ENCODE results near the gene ATP8B1.

The ATP8B1 gene

GRCh38 chr18:57845605-57846074, 42.5 kb upstream of the ATP8B1 start:
- Histone ChIP-seq H3K23ac (ENCODE audit: low read length) (no peak overlapping the region), H4K8ac (ENCODE audit: low read depth, low read length) (no peak overlapping the region), H2AK5ac (ENCODE audit: low read length) (no peak overlapping the region), H3K36me3 (ENCODE audit: control insufficient read depth, insufficient read depth, low read length) (no peaks in the 10 kb centered on the region), H3K18ac (ENCODE audit: low read length) (no peak overlapping the region), H2BK15ac (replicated peaks; ENCODE audit: low read depth) (no peak overlapping the region), H3K27me3 (ENCODE audit: insufficient read depth, low read length, poor library complexity) (no peaks in the 10 kb centered on the region), H3K79me2 (ENCODE audit: control insufficient read depth, insufficient read depth, low read length) (no peaks in the 10 kb centered on the region), H3K4me2 (ENCODE audit: low read length) (no peak overlapping the region), H4K5ac (ENCODE audit: low read length) (no peak overlapping the region), H3K27ac (ENCODE audit: low read depth, low read length) (no peak overlapping the region), H3K4ac (ENCODE audit: low read depth, low read length) (no peak overlapping the region), H3K56ac (ENCODE audit: low read length) (no peak overlapping the region), H2BK120ac (ENCODE audit: low read depth, low read length) (no peak overlapping the region), H3K9ac (ENCODE audit: low read length) (no peak overlapping the region), H3K79me1 (ENCODE audit: low read length) (no peaks in the 10 kb centered on the region), H3K4me3 (ENCODE audit: low read length) (no peak overlapping the region), H3K4me1 (ENCODE audit: control insufficient read depth, low read depth, low read length) (no peaks in the 10 kb centered on the region), H2BK5ac (ENCODE audit: low read length) (no peak overlapping the region)
- DNase-seq = no peak
- no CpG with 5 or more reads among the region's 3 CpGs for WGBS (ENCODE audit: extremely low coverage, insufficient coverage, low lambda C conversion rate)

- H3K27me3 ChIP-seq (ENCODE audit: insufficient read depth, low read length, poor library complexity) = no peaks in the 10 kb centered on the region
- no peak overlapping the region for H3K18ac ChIP-seq (ENCODE audit: low read length)
- WGBS (ENCODE audit: extremely low coverage, insufficient coverage, low lambda C conversion rate) = no CpG with 5 or more reads among the region's 7 CpGs
- H3K56ac ChIP-seq (ENCODE audit: low read length) = no peak overlapping the region
- H3K4me2 ChIP-seq (ENCODE audit: low read length) = no peak overlapping the region
- H3K4me3 ChIP-seq (ENCODE audit: low read length) = no peak overlapping the region
- no peak overlapping the region for H3K23ac ChIP-seq (ENCODE audit: low read length)
- H4K5ac ChIP-seq (ENCODE audit: low read length) = no peak overlapping the region
- no peaks in the 10 kb centered on the region for H3K4me1 ChIP-seq (ENCODE audit: control insufficient read depth, low read depth, low read length)
- H3K4ac ChIP-seq (ENCODE audit: low read depth, low read length) = no peak overlapping the region
- H2BK15ac ChIP-seq (replicated peaks; ENCODE audit: low read depth) = no peak overlapping the region
- H2BK5ac ChIP-seq (ENCODE audit: low read length) = no peak overlapping the region
- H4K8ac ChIP-seq (ENCODE audit: low read depth, low read length) = no peak overlapping the region
- no peaks in the 10 kb centered on the region for H3K36me3 ChIP-seq (ENCODE audit: control insufficient read depth, insufficient read depth, low read length)
- no peaks in the 10 kb centered on the region for H3K79me1 ChIP-seq (ENCODE audit: low read length)
- no peak overlapping the region for H3K9ac ChIP-seq (ENCODE audit: low read length)
- no peak overlapping the region for H2AK5ac ChIP-seq (ENCODE audit: low read length)
- no peaks in the 10 kb centered on the region for H3K79me2 ChIP-seq (ENCODE audit: control insufficient read depth, insufficient read depth, low read length)
- no peak overlapping the region for H2BK120ac ChIP-seq (ENCODE audit: low read depth, low read length)
- H3K27ac ChIP-seq (ENCODE audit: low read depth, low read length) = no peak overlapping the region
- DNase-seq = no peak
Observed at GRCh38 chr18:57844319-57844718, 41.2 kb upstream of the ATP8B1 start.

GRCh38 chr18:57843386-57843785, 40.3 kb upstream of the ATP8B1 start:
- Histone ChIP-seq H3K79me2 (ENCODE audit: control insufficient read depth, insufficient read depth, low read length) (no peaks in the 10 kb centered on the region), H3K4me1 (ENCODE audit: control insufficient read depth, low read depth, low read length) (no peaks in the 10 kb centered on the region), H3K27me3 (ENCODE audit: insufficient read depth, low read length, poor library complexity) (no peaks in the 10 kb centered on the region), H3K23ac (ENCODE audit: low read length) (no peak overlapping the region), H3K36me3 (ENCODE audit: control insufficient read depth, insufficient read depth, low read length) (no peaks in the 10 kb centered on the region), H3K4ac (ENCODE audit: low read depth, low read length) (no peak overlapping the region), H3K4me2 (ENCODE audit: low read length) (no peak overlapping the region), H4K5ac (ENCODE audit: low read length) (no peak overlapping the region), H3K9ac (ENCODE audit: low read length) (no peak overlapping the region), H2BK15ac (replicated peaks; ENCODE audit: low read depth) (no peak overlapping the region), H4K8ac (ENCODE audit: low read depth, low read length) (no peak overlapping the region), H2AK5ac (ENCODE audit: low read length) (no peak overlapping the region), H2BK120ac (ENCODE audit: low read depth, low read length) (no peak overlapping the region), H3K18ac (ENCODE audit: low read length) (no peak overlapping the region), H2BK5ac (ENCODE audit: low read length) (no peak overlapping the region), H3K56ac (ENCODE audit: low read length) (no peak overlapping the region), H3K27ac (ENCODE audit: low read depth, low read length) (no peak overlapping the region), H3K4me3 (ENCODE audit: low read length) (no peak overlapping the region), H3K79me1 (ENCODE audit: low read length) (no peaks in the 10 kb centered on the region)
- no CpG with 5 or more reads among the region's 5 CpGs for WGBS (ENCODE audit: extremely low coverage, insufficient coverage, low lambda C conversion rate)
- no peak for DNase-seq

- no peak overlapping the region for H3K23ac ChIP-seq (ENCODE audit: low read length)
- H3K79me1 ChIP-seq (ENCODE audit: low read length) = no peaks in the 10 kb centered on the region
- no CpG with 5 or more reads among the region's 2 CpGs for whole genome bisulfite sequencing (ENCODE audit: extremely low coverage, insufficient coverage, low lambda C conversion rate)
Observed at GRCh38 chr18:57841568-57841967, 38.5 kb upstream of the ATP8B1 start.

GRCh38 chr18:57839942-57840381, 36.8 kb upstream of the ATP8B1 start:
- Histone ChIP-seq H3K23ac (ENCODE audit: low read length) (no peak overlapping the region), H3K27ac (ENCODE audit: low read depth, low read length) (no peak overlapping the region), H4K5ac (ENCODE audit: low read length) (no peak overlapping the region), H3K9ac (ENCODE audit: low read length) (no peak overlapping the region), H2AK5ac (ENCODE audit: low read length) (no peak overlapping the region), H3K56ac (ENCODE audit: low read length) (no peak overlapping the region), H3K27me3 (ENCODE audit: insufficient read depth, low read length, poor library complexity) (no peaks in the 10 kb centered on the region), H3K79me1 (ENCODE audit: low read length) (no peaks in the 10 kb centered on the region), H4K8ac (ENCODE audit: low read depth, low read length) (no peak overlapping the region), H3K4me3 (ENCODE audit: low read length) (no peak overlapping the region), H2BK120ac (ENCODE audit: low read depth, low read length) (no peak overlapping the region), H3K4me2 (ENCODE audit: low read length) (no peak overlapping the region), H2BK15ac (replicated peaks; ENCODE audit: low read depth) (no peak overlapping the region), H3K18ac (ENCODE audit: low read length) (no peak overlapping the region), H3K4ac (ENCODE audit: low read depth, low read length) (no peak overlapping the region), H2BK5ac (ENCODE audit: low read length) (no peak overlapping the region), H3K36me3 (ENCODE audit: control insufficient read depth, insufficient read depth, low read length) (no peaks in the 10 kb centered on the region), H3K4me1 (ENCODE audit: control insufficient read depth, low read depth, low read length) (no peaks in the 10 kb centered on the region), H3K79me2 (ENCODE audit: control insufficient read depth, insufficient read depth, low read length) (no peaks in the 10 kb centered on the region)
- no peak for DNase-seq
- WGBS (ENCODE audit: extremely low coverage, insufficient coverage, low lambda C conversion rate) = no CpG with 5 or more reads among the region's 6 CpGs

More at GRCh38 chr18:57841568-57841967, 38.5 kb upstream of the ATP8B1 start:
- Histone ChIP-seq H3K4me3 (ENCODE audit: low read length) (no peak overlapping the region), H3K79me2 (ENCODE audit: control insufficient read depth, insufficient read depth, low read length) (no peaks in the 10 kb centered on the region), H4K8ac (ENCODE audit: low read depth, low read length) (no peak overlapping the region), H3K4me1 (ENCODE audit: control insufficient read depth, low read depth, low read length) (no peaks in the 10 kb centered on the region), H2AK5ac (ENCODE audit: low read length) (no peak overlapping the region), H3K9ac (ENCODE audit: low read length) (no peak overlapping the region), H4K5ac (ENCODE audit: low read length) (no peak overlapping the region), H2BK120ac (ENCODE audit: low read depth, low read length) (no peak overlapping the region), H3K4ac (ENCODE audit: low read depth, low read length) (no peak overlapping the region), H3K27ac (ENCODE audit: low read depth, low read length) (no peak overlapping the region), H3K4me2 (ENCODE audit: low read length) (no peak overlapping the region), H3K36me3 (ENCODE audit: control insufficient read depth, insufficient read depth, low read length) (no peaks in the 10 kb centered on the region), H3K18ac (ENCODE audit: low read length) (no peak overlapping the region), H3K27me3 (ENCODE audit: insufficient read depth, low read length, poor library complexity) (no peaks in the 10 kb centered on the region), H3K56ac (ENCODE audit: low read length) (no peak overlapping the region), H2BK5ac (ENCODE audit: low read length) (no peak overlapping the region), H2BK15ac (replicated peaks; ENCODE audit: low read depth) (no peak overlapping the region)
- DNase-seq = no peak

GRCh38 chr18:57837917-57838548, 34.9 kb upstream of the ATP8B1 start:
- Histone ChIP-seq H2BK120ac (ENCODE audit: low read depth, low read length) (no peak overlapping the region), H3K23ac (ENCODE audit: low read length) (no peak overlapping the region), H3K4me3 (ENCODE audit: low read length) (no peak overlapping the region), H3K56ac (ENCODE audit: low read length) (no peak overlapping the region), H3K36me3 (ENCODE audit: control insufficient read depth, insufficient read depth, low read length) (no peaks in the 10 kb centered on the region), H4K8ac (ENCODE audit: low read depth, low read length) (no peak overlapping the region), H2BK5ac (ENCODE audit: low read length) (no peak overlapping the region), H3K4me2 (ENCODE audit: low read length) (no peak overlapping the region), H3K4me1 (ENCODE audit: control insufficient read depth, low read depth, low read length) (no peaks in the 10 kb centered on the region), H3K18ac (ENCODE audit: low read length) (no peak overlapping the region), H4K5ac (ENCODE audit: low read length) (no peak overlapping the region), H3K4ac (ENCODE audit: low read depth, low read length) (no peak overlapping the region), H3K27me3 (ENCODE audit: insufficient read depth, low read length, poor library complexity) (no peaks in the 10 kb centered on the region), H2BK15ac (replicated peaks; ENCODE audit: low read depth) (no peak overlapping the region), H3K79me1 (ENCODE audit: low read length) (no peaks in the 10 kb centered on the region), H3K27ac (ENCODE audit: low read depth, low read length) (no peak overlapping the region), H3K9ac (ENCODE audit: low read length) (no peak overlapping the region), H3K79me2 (ENCODE audit: control insufficient read depth, insufficient read depth, low read length) (no peaks in the 10 kb centered on the region), H2AK5ac (ENCODE audit: low read length) (no peak overlapping the region)
- DNase-seq = no peak
- WGBS (ENCODE audit: extremely low coverage, insufficient coverage, low lambda C conversion rate) = no CpG with 5 or more reads among the region's 12 CpGs
